Neural cell (in vitro differentiated cells): ENCODE data around the gene CD200. TPM values are rescaled to one million over a fixed set of nuclear protein-coding genes. Genes with fewer than 3 reads are reported as not detected.

Source experiments
- H2AFZ ChIP-seq: fragments of 200-600, 300-800 bp; sonication (generic), shearing (Covaris generic); 2 replicates; pipeline ENCODE4 v1.6.0; 2014; ENCODE audit warnings: low read depth, mild to moderate bottlenecking, antibody characterized with exemption, low read length, moderate library complexity
- H3F3A ChIP-seq: fragments of 200-600 bp; shearing (Covaris generic); 2 replicates; pipeline ENCODE4 v1.6.1; 2016; ENCODE audit warnings: mild to moderate bottlenecking, moderate library complexity, mixed read lengths, antibody characterized with exemption, low read length; ENCODE audit not compliant: insufficient read depth, poor library complexity, severe bottlenecking
- H3K27ac ChIP-seq: fragments of 200-600, 300-800 bp; sonication (generic), shearing (Covaris generic); 2 replicates; pipeline ENCODE4 v1.5.1; 2014; ENCODE audit warnings: mild to moderate bottlenecking, low read length, moderate library complexity
- H3K27me3 ChIP-seq: fragments of 300-800, 200-600 bp; sonication (generic), shearing (Covaris generic); 2 replicates; pipeline ENCODE4 v1.6.0; 2014; ENCODE audit warnings: mild to moderate bottlenecking, low read depth, low read length, moderate library complexity; ENCODE audit not compliant: insufficient read depth
- H3K36me3 ChIP-seq: fragments of 300-800, 200-600 bp; sonication (generic), shearing (Covaris generic); 2 replicates; pipeline ENCODE4 v1.5.1; 2014; ENCODE audit warnings: mild to moderate bottlenecking, antibody characterized with exemption, low read length, moderate library complexity; ENCODE audit not compliant: insufficient read depth
- H3K4me2 ChIP-seq: fragments of 300-800, 200-600 bp; sonication (generic), shearing (Covaris generic); 2 replicates; pipeline ENCODE4 v1.6.0; 2014; ENCODE audit warnings: mild to moderate bottlenecking, low read length
- H3K4me3 ChIP-seq: fragments of 300-800, 200-600 bp; sonication (generic), shearing (Covaris generic); 2 replicates; pipeline ENCODE4 v1.5.1; 2014; ENCODE audit warnings: mild to moderate bottlenecking, low read length, moderate library complexity
- H3K79me2 ChIP-seq: fragments of 200-600 bp; shearing (Covaris generic); replicated peaks from 2 replicates; pipeline ENCODE4 v1.6.0; 2014; ENCODE audit warnings: mild to moderate bottlenecking, low read length, moderate library complexity; ENCODE audit not compliant: insufficient read depth
- H3K9ac ChIP-seq: fragments of 300-800, 200-600 bp; sonication (generic), shearing (Covaris generic); 2 replicates; pipeline ENCODE4 v1.6.1; 2016; ENCODE audit warnings: mild to moderate bottlenecking, low read length, mixed read lengths
- H3K9me2 ChIP-seq: fragments of 200-600 bp; shearing (Covaris generic); 2 replicates; pipeline ENCODE4 v1.6.1; 2016; ENCODE audit warnings: mild to moderate bottlenecking, low read length, mixed read lengths; ENCODE audit not compliant: insufficient read depth
- H3K9me3 ChIP-seq: fragments of 200-600, 300-800 bp; sonication (generic), shearing (Covaris generic); 2 replicates; pipeline ENCODE4 v1.6.1; 2016; ENCODE audit warnings: mild to moderate bottlenecking, mixed run types, low read length, moderate library complexity, mixed read lengths
- H4K20me1 ChIP-seq: fragments of 200-600 bp; shearing (Covaris generic); 2 replicates; pipeline ENCODE4 v1.6.1; 2016; ENCODE audit warnings: mild to moderate bottlenecking, mixed run types; ENCODE audit not compliant: insufficient read depth
- CTCF ChIP-seq: fragments of 450-650 bp; IDR thresholded peaks from 2 replicates; pipeline ENCODE4 v1.5.1; 2014; ENCODE audit warnings: antibody characterized with exemption, mild to moderate bottlenecking, moderate library complexity; ENCODE audit not compliant: poor library complexity, severe bottlenecking
- EP300 ChIP-seq: fragments of 450-650 bp; conservative IDR thresholded peaks from 2 replicates; pipeline ENCODE4 v1.6.1; 2014; ENCODE audit warnings: antibody characterized with exemption, mild to moderate bottlenecking, moderate library complexity; ENCODE audit not compliant: poor library complexity, severe bottlenecking
- EZH2 ChIP-seq: fragments of 200-600, 300-800 bp; shearing (Covaris generic), sonication (generic); IDR thresholded peaks from 2 replicates; pipeline ENCODE4 v1.6.1; 2014; ENCODE audit warnings: antibody characterized with exemption, low read length, borderline replicate concordance, mild to moderate bottlenecking; ENCODE audit not compliant: insufficient read depth, poor library complexity, severe bottlenecking
- MXI1 ChIP-seq: fragments of 450-650 bp; conservative IDR thresholded peaks from 2 replicates; pipeline ENCODE4 v1.6.1; 2014; ENCODE audit warnings: antibody characterized with exemption, mild to moderate bottlenecking; ENCODE audit not compliant: poor library complexity, severe bottlenecking
- POLR2AphosphoS5 ChIP-seq: IDR thresholded peaks from 2 replicates; pipeline ENCODE4 v1.6.1; 2012
- RAD21 ChIP-seq: fragments of 450-650 bp; conservative IDR thresholded peaks from 2 replicates; pipeline ENCODE4 v1.6.1; 2014; ENCODE audit warnings: antibody characterized with exemption, mild to moderate bottlenecking, moderate library complexity
- REST ChIP-seq: IDR thresholded peaks from 2 replicates; pipeline ENCODE4 v1.6.1; 2012; ENCODE audit warnings: borderline replicate concordance
- SMC3 ChIP-seq: fragments of 450-650 bp; conservative IDR thresholded peaks from 2 replicates; pipeline ENCODE4 v1.6.1; 2014; ENCODE audit warnings: antibody characterized with exemption, mild to moderate bottlenecking, moderate library complexity; ENCODE audit not compliant: poor library complexity
- TAF1 ChIP-seq: IDR thresholded peaks from 2 replicates; pipeline ENCODE4 v1.6.1; 2012; ENCODE audit warnings: low read depth
- polyA plus RNA-seq: library from polyadenylated mRNA; depleted of rRNA; stranded (reverse); fragments of >200 nt; gene quantifications from 2 replicates; pipeline ENCODE4 v1.2.3, GENCODE V29; 2014

CD200 gene
- polyA plus RNA-seq, 1 donor from 2014 or later = 174 TPM

GRCh38 chr3:112392393-112393359 is 59.7 kb downstream of the CD200 start:
- H3K36me3 ChIP-seq = no peaks in the 10 kb centered on the region
- H3K27me3 ChIP-seq = no peaks in the 10 kb centered on the region
- no peak for TF ChIP-seq EP300
- no peak for TF ChIP-seq MXI1
- no peak for TF ChIP-seq RAD21
- TF ChIP-seq CTCF = no peak
- no peak for TF ChIP-seq EZH2
- no peak for TF ChIP-seq POLR2AphosphoS5
- TF ChIP-seq TAF1 = no peak
- no peak for TF ChIP-seq SMC3
- TF ChIP-seq REST = no peak
- H3K9ac ChIP-seq = no peak overlapping the region
- no peak overlapping the region for H3K4me3 ChIP-seq
- H3K9me3 ChIP-seq = peaks cover 5% of the 10 kb centered on the region
- H3K9me2 ChIP-seq = no peaks in the 10 kb centered on the region
- H2AFZ ChIP-seq = no peak overlapping the region
- H3K4me2 ChIP-seq = no peak overlapping the region
- H3F3A ChIP-seq = no peaks in the 10 kb centered on the region
- no peaks in the 10 kb centered on the region for H3K79me2 ChIP-seq
- H3K27ac ChIP-seq = no peak overlapping the region
- H4K20me1 ChIP-seq = no peaks in the 10 kb centered on the region

- no peak overlapping the region for H3K27ac ChIP-seq
- H3K9me2 ChIP-seq = no peaks in the 10 kb centered on the region
- H3K27me3 ChIP-seq = no peaks in the 10 kb centered on the region
- TF ChIP-seq REST (no peak), MXI1 (no peak), EP300 (no peak), SMC3 (no peak), RAD21 (no peak)
- no peaks in the 10 kb centered on the region for H4K20me1 ChIP-seq
- H3K4me2 ChIP-seq = no peak overlapping the region
- no peaks in the 10 kb centered on the region for H3K36me3 ChIP-seq
- no peaks in the 10 kb centered on the region for H3K79me2 ChIP-seq
- no peak overlapping the region for H3K4me3 ChIP-seq
- no peak overlapping the region for H3K9ac ChIP-seq
- peaks cover 5% of the 10 kb centered on the region for H3K9me3 ChIP-seq
- no peaks in the 10 kb centered on the region for H3F3A ChIP-seq
- H2AFZ ChIP-seq = no peak overlapping the region
Observed at GRCh38 chr3:112393360-112393728, 60.4 kb downstream of the CD200 start.
